ENCODE results near the gene MASP1.

DNA sequence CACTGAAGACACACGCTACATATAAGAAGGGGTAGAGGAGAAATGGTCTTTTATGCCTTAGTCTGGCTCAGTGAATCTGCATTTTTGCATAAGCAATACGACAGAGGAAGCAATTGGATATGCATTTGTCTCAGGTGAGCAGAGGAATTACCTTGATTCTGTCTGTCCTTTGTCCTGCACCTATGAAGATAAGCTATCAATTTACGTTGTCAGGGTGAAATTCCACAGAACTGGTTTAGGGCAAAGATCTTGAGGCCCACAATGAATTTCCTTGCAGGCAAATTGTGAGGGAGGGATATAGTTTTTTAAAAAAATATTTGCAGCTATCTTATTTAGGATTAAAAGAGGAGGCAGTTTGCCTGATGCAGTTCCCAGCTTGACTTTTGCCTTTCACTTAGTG, 31.6 kb upstream of the MASP1 start:
- TF ChIP-seq CTCF (conservative IDR thresholded peaks at IDR 0.05; ENCODE audit: low read length) (no peak), EZH2phosphoT487 (IDR thresholded peaks at IDR 0.05; ENCODE audit: borderline replicate concordance, low read depth, low read length) (no peak)

Data from OCI-LY7 (cell line).